ENCODE data around the gene EEA1.

The EEA1 gene

DNA sequence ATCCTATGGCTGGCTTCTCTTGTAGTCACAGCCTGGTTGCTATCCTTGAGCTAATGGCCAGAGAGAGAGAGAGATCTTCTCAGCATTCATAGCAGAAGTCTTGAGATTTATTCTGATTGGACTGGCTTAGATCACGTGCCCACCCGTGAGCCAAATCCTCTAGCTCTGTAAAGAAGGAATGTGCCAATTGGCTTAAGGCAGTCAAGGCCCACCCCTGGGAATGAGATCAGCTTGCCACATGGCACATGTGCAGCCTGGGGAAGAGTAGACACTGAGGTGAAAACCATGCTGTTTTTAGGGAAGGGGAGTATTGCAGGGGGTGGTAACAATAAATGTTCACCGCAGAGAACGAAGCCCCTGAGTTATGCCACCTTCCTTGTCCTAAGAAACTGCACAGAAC is 190.0 kb downstream of the EEA1 start:
- DNase-seq, result no peak

DNA sequence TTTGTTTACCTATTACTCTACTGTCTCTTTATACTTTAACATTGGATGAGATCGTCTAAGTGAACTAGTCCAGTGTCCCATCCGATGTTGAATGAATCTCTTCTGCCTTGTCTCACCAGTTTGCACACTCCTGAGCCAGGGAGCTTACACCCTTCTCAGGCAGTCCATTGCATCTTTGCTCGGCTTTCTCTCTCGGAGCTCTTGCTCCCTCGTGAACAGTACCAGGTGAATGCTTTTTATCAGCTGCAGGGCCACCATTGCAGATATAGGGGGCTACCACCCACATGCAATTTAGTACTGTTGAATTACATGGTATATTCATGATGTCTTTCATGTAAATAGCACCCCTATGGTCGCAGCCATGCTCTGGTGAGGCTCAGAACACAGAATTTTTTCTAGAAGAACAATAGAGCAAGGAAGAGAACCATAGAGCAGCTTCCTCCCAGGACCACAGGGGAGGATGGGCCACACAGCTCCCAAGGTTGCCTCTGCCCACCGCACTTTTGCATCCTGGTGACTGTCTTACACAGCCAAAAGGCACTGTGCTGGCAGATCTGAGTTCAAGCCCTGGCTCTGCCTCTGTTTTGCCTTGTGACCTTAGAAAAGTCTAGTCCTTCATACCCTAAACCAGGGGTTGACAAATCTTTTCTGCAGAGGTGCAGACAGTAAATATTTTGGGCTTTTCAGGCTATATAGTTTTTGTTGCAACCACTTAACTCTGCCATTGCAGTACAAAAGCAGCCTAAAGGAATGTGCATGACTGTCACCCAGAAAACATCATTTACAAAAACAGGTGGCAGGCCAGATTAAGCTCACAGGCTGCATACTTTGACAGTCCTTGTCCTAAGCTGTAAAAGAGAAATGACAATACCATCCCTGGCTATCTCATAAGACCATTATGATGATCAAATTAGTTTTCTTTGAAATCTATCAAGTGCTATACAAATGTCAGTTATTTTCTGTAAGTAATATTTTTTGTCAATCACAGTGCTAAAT is 190.9 kb downstream of the EEA1 start:
- no peak for DNase-seq

DNA sequence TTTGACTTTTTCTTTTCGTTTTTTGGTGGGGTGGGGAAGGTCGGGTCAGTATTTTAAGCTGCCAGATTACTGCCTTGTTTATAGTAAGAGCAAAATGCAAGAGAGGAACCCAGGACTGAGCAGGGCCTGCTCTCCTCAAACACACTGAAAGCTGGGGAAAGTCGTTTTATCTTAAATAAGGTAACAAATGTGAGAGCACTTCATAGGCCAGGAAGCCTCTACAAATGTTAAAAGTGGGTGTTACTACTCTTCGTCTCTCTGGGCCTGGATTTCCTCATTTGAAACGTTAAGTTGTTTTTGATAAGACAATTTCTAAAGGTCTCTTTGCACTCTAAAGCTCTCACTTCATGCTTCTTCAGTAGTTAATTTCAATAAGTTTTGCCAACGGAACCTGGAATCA is 192.5 kb downstream of the EEA1 start:
- DNase-seq, result no peak

DNA sequence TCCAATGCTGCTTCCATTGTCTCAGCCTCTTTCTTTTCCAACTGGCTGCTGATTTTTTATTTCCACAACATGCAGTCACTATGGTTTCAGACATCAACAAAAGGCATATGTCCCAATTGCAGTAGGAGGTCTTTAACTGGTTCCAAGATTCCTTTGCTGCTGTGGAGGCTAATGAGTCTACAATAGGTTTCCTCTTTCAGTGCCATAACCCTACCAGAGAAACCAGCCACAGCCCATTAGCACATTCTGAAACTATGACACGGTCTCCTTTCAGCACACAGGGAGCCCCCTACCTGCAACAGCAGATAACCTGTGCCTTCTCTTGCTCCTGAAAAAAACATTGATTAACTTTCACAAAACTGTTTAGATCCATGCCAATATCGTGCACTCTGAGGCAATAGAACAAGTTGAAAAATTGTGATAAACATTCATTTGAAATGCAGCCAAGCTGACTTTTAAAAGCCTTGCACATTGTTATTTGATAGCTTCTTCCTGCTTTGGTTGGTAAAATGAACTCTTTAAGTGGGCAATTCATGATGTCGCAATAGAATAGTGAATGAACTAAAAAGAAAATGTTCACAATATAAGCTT is 193.9 kb downstream of the EEA1 start:
- DNase-seq, result no peak

DNA sequence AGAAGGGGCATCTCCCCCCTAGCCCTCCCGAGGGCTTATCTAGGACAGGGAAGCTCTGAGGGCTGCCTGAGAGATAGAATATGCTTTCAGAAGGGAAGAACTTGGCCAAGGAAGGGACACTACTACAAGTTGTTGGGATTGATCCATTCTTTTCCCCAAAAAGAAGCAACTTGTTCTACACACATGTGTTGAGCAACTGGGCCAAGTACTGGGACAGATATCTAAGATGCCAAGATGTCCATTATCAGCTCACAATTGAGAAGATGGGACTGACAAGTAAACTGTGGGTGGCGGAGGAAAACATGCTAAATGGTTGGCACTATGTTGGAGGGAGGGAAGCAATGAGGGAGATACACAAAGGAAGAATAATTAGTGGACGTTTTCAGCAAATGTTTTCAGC is 195.4 kb downstream of the EEA1 start:
- DNase-seq, result no peak

DNA sequence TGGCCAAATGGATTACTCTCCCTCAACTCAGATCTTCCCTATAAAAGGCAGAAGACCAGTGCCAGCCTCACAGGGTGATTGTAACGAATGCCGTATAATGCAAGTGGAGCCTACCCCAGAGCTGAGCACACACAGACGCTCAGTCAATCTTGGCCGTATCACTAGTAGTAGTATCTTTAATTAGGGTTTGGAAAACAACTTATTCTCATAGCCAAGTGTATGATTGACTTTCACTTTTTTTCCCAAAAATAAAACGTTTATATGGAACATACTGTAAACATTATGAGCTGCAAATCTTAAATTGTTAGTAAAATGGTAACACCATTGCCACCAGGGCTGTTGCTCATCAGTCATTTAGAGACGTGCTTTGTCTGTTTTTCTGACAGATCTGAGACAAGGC is 195.9 kb downstream of the EEA1 start:
- DNase-seq, result no peak

DNA sequence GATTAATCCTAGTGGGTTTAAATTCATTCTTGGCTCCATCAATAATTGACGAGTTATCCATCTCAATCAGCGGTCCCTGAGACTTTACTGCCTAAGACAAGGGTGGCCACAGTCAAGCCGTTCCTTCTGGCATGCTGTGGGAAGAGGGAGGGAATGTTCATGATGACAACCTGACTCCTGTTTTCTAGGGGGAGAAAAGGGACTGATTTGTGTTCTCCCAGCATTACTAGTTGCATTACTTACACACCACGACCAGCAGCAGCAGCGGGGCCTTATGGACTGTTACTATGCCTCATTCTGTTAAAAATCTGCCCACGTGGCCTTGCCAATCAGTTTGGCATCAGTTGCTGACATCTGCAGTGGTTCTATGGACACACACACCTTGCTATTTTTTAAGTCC is 196.4 kb downstream of the EEA1 start:
- DNase-seq, result no peak

DNA sequence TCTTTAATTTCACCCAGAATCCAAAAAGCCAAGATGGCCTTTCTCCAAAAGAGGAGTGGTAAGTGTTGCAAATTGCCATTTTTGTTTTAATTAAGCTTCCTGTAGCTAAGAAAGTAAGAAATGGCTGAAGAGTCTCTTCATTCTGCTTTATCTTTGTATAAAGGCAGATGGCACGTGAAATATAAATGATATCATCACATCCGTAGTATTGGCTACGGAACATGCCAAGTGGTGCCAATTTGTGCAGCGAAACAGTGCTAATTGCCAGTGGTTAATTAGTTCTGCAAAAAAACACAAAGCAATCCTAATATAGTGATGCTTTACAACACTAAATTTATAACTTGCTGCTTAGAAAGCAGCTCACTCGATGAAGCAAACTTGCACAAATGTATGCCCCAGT is 196.9 kb downstream of the EEA1 start:
- DNase-seq, result no peak

DNA sequence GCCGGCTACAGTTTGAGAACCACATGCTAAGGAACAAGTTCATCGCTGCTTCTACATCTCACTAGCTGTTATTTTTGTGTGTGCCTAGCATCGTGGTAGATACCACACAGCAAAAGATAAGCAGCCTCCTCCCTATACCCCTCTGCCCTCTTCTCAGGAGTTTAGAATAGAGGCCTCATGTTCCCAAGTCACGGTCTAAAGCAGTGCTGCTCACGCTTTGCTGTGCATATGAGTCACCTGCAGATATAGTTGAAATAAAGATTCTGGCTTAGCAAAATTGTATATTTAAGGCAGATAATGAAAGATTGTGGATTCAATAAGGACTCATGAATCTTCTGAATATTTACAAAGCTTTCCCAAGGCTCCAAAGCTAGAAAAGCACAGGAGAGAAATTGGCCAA is 198.3 kb downstream of the EEA1 start:
- DNase-seq, result no peak

DNA sequence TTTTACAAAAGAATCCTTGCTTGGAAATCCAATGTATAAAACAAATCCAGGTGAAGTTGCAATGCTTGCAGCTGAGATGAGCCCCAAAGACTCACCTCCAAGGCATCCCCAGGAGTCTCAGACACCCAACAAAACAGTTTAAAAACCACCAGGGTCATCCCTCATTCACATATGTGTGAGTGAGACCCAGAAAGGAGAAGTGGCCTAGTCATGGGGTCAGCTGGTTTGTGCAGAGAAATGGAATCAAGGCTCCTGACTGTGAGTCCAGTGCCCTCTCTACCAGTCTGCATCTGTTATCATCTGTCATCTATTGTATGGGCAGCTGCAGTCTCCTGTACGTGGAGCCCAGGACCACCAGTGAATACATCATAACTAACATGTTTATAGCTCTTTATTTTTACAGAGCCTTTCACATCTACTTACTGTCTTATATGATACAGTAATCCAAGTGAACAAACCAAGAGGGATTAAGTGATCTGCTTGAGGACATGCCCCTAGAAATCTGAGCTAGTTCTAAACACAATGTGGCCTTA is 199.3 kb downstream of the EEA1 start:
- no peak for DNase-seq

DNA sequence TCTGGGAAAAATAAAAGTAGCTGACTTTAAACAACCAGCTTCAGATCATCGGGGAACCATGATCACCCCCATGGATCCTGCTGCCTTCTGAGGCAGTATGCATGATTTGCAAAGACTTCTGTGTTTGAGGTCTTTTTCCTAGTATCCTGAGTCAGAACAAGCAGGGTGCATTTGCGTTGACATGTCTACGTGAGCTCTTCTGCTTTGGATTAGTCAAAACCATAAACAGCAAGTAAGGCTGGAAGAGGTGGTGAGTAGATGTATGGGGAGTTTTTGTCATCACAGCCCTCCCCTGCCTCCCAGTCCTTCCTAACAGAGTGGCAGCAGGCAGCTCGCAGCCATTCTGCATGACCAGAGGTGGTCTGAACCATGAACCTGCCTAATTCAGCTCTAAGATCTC is 202.2 kb downstream of the EEA1 start:
- DNase-seq, result no peak

DNA sequence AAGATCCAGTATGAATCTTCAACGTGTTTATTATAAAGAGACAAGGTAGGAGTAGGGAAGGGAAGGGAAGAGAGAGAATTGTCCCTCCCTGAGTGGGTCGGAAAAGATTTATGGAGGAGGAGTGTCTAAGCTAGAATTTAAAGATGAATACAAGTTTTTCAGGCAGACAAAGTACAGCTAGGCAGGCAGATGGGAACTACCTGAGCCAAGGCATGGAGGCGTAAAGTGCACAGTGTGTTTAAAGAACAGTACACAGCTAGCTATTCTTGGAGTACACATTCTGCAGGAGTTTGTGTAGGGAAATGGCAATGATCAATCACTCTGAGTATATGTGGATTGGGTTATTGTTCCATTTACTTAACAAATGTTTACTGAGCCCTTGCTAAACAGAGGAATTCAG is 206.2 kb downstream of the EEA1 start:
- DNase-seq, result no peak

DNA sequence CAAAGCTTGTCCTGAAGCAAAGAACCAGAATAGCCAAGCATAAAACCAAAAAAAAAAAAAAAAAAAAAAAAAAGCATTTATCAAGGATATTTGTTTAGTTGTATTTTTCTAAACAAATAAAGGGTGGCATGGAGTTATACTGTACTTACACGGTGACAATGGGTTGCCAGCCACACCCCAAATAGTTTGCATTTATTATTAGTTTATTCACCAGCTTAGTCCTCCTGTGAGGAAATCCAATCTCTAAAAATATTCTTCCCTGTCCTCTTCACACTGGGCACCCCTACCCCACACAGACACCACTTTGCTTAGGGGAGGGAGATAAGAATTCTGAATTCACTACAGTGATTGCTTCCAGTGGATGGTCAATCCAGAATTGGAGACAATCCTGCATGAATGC is 207.4 kb downstream of the EEA1 start:
- DNase-seq, result no peak

DNA sequence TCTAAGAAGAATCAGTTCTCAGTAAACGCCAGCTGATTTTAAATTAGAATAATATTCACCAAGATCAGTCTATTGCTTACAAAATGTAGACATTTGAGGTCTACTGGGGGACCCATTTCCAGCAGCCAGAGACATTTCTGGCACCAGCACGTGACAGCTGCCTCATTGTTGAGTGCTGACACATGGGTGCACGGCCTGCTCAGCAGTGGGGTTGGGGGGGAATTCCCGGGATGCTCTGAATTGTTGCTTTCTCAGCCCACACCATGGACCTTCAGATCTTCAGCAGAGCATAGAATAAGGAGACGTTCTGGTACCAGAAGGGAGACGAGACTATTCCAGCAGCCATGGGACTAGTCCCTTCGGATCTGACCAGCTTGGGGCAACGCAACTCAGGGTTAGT is 208.0 kb downstream of the EEA1 start:
- no peak for DNase-seq

Data from activated effector memory CD4-positive, alpha-beta T cell treated with Interleukin-2 at 50 U/mL for 16 hours (primary cell).